Cerebellar nuclear complex (tissue), 1 donor: Measurements from ENCODE around the gene FAR2.
"Not testable (repeated sequence)": the region's sequence is repeated elsewhere in the genome, so short reads cannot be mapped to it uniquely, and the experiment has no call there.

Source experiments
- DNase-seq, 2 experiments: peaks; one replicate each; lab custom pipeline; 2025; lab: John Stamatoyannopoulos, UW

Gene FAR2

DNA sequence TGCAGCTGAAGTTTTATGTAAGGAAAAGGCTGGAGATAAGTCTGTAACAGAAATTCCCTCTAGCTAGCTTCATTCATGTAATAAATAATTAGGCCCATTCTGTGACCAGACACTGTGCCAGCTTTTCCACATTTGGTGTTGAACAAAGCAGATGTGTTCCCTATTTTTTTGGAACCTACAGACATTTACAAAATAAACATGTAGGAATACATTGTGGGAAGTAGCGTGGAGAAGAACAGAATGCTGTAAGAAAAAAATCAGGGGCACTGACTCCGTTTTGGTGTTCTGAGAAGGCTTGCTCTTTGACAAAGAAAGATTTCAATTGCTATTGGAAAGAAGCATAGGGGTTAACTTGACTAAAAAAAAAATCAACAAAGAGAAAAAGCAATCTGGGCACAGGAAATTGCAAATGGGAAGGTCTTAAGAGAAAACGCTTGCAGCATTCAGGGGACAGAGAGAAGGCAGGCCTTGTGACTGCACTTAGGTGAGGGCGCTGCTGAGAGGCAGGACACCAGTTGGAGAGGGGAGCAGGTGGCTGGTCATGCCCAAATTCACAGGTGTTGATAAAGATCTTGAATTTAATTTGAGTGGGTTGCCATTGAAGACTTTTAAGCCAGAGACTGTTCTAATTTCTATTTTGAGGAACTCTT lies 4.0 kb downstream of the FAR2 start:
- DNase-seq = no peak

GRCh38 chr12:29155079-29155478 lies 6.0 kb downstream of the FAR2 start:
- no peak for DNase-seq

DNA sequence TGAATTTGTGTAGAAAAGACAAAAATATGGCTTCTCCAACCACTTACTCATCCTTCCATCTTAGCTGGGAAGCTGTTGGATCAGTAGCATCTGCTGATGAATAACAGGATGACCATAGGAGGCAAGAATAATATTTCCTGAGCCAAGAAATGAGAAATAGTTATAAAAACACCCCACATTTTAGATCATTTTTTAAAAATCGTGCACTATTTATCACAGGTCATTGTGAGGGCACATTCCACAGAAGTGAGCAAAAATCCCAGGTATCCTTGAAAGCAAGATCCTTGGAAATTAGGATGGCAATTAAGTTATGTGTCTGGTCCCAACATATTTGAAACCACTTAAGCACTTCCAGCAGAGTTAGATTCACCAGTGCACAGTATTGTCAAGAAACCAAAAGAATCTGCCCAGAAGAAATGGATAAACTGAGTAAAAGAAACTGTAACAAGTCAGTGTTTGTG lies 8.4 kb downstream of the FAR2 start:
- no peak for DNase-seq

GRCh38 chr12:29158115-29158763 lies 9.2 kb downstream of the FAR2 start:
- DNase-seq = no peak

- DNase-seq = no peak
Observed at GRCh38 chr12:29159661-29160060, 10.6 kb downstream of the FAR2 start.

- no peak for DNase-seq
Observed at GRCh38 chr12:29160230-29160629, 11.2 kb downstream of the FAR2 start.

GRCh38 chr12:29163146-29163545 lies 14.1 kb downstream of the FAR2 start:
- DNase-seq = no peak

- DNase-seq = no peak
Observed at GRCh38 chr12:29164477-29165393, 15.7 kb downstream of the FAR2 start.

DNA sequence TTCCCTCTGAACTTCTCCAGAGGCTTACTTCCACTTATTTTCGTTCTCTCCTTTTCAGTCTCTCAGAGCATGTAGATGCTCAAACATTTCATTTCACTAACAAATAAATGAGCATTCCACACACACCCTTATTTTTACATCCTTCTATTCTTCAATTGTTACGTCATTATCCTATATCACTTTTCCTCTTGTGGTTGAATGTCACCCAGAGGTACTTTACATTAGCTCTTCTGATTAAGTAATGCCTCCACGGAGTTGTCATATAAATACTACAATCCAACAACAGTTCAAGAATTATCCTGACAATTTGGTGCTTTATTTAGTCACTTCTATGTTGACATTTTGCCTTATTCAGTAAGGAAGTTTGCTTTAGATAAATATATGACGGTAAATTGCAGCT lies 18.4 kb downstream of the FAR2 start:
- DNase-seq = no peak

- no peak for DNase-seq
Observed at GRCh38 chr12:29167988-29168387, 18.9 kb downstream of the FAR2 start.

GRCh38 chr12:29169978-29170377 lies 20.9 kb downstream of the FAR2 start:
- not testable (repeated sequence) for DNase-seq

GRCh38 chr12:29170478-29171084 lies 21.5 kb downstream of the FAR2 start:
- DNase-seq = not testable (repeated sequence)

DNA sequence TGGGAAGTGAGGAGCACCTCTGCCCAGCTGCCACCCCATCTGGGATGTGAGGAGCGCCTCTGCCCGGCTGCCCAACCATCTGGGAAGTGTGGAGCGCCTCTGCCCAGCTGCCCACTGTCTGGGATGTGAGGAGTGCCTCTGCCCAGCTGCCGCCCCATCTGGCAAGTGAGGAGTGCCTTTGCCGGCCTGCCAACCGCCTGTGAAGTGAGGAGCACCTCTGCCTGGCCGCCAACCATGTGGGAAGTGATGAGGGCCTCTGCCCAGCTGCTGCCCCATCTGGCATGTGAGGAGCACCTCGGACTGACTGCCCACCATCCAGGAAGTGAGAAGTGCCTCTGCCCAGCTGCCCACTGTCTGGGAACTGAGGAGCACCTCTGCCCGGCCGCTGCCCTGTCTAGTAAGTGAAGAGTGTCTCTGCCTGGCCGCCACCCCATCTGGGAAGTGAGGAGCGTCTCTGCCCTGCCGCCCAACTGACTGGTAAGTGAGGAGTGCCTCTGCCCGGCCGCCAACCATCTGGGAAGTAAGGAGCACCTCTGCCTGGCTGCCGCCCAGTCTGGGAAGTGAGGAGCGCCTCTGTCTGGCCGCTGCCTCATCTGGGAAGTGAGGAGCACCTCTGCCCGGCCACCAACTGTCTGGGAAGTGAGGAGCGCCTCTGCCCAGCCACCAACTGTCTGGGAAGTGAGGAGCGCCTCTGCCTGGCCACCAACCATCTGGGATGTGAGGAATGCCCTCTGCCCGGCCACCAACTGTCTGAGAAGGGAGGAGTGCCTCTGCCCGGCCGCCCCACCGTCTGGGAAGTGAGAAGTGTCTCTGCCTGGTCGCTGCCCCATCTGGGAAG lies 22.6 kb downstream of the FAR2 start:
- no peak for DNase-seq

DNA sequence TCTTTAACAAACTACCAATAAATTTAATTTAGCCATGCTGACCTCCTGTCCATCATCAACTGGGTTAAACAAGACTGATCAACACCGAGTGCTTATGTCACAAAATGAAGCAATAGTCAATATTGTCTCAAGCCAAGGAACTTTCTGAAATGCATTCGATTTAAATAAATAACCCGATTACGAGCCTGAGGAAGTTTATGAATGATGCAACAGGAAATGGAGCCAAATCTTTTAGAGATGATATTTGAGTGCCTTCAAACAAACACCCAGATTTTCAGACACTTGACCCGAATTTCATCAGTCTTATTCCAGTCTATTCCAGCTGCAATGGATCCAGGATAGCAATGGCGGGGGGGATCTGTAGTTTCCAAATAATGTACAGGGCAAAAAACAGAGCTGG lies 27.9 kb downstream of the FAR2 start:
- no peak for DNase-seq

- DNase-seq = not testable (repeated sequence)
Observed at GRCh38 chr12:29182247-29182646, 33.2 kb downstream of the FAR2 start.

DNA sequence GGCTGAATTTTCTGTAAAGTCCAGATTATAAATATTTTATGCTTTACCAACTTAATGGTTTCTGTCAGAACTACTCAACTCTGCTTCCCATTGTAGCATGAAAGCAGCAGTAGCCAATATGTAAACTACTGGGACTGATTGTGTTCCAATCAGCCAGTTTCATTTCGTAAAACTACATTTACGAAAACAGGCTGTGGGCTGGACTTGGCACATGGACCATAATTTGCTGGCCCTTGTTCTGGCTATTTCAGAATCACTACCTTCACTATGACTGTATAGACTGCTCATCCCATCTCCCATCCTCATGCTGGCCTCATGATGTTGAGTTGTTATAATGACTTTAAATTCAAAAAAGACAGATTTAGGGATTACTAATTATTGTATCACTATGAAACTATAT lies 38.7 kb downstream of the FAR2 start:
- DNase-seq = no peak

DNA sequence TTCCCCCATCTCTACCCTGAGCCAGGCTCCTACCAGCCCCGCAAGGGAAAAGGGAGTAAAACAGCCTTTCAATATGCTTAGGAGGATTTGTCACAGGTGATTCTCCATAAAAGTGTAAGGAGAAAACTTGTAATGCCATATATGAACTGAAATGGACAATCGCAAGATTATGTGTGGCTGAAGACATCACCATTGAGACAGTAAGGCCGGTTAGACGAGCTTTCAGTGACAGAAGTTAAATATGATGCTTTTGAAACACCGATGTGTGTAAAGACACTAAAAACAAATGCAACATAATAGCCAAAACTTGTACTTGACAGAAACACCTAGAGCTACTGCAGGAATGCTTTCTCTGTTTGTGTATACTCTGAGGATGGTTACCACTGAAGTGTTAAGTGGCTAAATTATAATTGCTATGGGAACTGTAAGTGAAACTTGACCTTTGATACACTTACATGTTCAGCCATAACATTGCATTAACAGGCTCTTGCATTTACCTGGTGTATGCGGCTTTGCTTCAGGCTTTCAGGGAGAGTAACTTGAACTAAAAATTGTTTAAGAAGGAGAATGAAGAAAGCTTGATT lies 42.3 kb downstream of the FAR2 start:
- DNase-seq = no peak

DNA sequence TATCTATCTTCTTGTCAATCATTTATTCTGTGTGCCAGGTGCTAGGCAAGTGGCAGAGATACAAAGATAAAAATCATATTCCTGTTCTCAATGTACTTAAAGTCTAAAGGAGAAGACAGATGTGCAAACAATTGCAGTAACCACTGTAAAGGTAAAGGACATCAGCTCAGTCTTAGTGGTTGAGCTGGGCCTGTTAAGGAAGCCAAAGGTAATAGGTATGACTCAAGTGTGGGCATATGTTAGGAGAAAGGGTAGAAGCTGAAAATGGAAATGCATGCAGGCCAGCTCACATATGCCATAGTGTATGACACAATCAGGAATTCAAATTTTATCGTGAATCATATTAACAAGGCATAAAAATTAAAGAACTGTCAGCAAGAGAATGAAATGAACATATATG lies 49.8 kb downstream of the FAR2 start:
- no peak for DNase-seq

GRCh38 chr12:29200586-29200985 lies 51.5 kb downstream of the FAR2 start:
- no peak for DNase-seq

DNA sequence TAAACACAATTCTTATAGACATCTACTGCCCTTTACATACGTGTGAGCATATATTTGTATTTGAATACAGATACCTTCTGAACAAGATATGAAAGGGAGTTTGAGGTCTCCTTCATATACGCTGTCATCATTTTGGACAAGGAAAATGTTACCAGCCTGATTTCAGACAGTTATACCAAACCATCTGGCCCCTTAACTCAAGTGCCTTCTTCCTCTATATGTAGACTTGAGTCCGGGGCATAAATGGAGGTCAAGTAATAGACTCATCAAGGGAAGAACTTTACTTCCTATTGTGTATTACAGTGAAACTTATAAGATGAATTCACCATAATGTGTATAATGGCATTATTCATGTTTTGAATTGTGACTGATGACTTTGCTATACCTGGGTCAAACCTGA lies 52.2 kb downstream of the FAR2 start:
- no peak for DNase-seq

DNA sequence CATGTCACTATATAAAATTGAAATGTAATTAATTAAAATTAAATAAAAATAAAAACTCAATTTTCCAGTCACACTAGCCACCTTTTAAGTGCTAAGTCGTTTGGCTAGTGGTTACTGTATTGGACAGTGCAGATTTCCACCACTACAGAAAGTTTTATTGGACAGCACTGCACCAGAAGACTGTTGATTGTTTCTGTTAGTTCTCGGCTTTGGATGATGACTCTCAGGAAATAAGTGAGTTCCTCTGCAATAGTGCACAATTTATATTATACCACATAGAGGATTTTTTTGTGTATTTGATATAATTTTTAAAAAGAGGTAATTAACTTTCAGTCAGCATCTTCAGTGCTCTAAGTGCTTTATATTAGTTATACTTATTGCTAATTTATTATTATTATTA lies 52.7 kb downstream of the FAR2 start:
- no peak for DNase-seq
